Cardiac ventricle fibroblast (primary cell): ENCODE data around the gene CRYM. TPM values are rescaled to one million over a fixed set of nuclear protein-coding genes. Genes with fewer than 3 reads are reported as not detected.

Experiments
- total RNA-seq: library from RNA; depleted of rRNA; stranded (reverse); fragments of >200 nt; gene quantifications from 2 replicates; pipeline ENCODE4 v1.2.3, GENCODE V29; 2015

CRYM gene
- 1.4 and 1.8 TPM in 2 replicates for total RNA-seq

GRCh38 chr16:21277927-21278706 is at the start of gene CRYM:
Gene CRYM (minus strand): TSS chr16:21278290. CDS start chr16:21278251, 39 bp downstream.

GRCh38 chr16:21233521-21234150 is 44.5 kb downstream of the CRYM start, which contains the start of gene ANKS4B:
Gene ANKS4B (plus strand): TSS chr16:21233699. CDS start chr16:21233738, 39 bp downstream.

GRCh38 chr16:21211486-21211885 is 66.6 kb downstream of the CRYM start, which contains the start of gene ZP2:
Gene ZP2 (minus strand): TSS chr16:21211574. CDS start chr16:21211547, 27 bp downstream.

Other genes with a start within 250 kb of the CRYM start
- not detected in 2 replicates for gene DNAH3, start 127.4 kb downstream of the CRYM start, total RNA-seq
- 37.9 and 50.0 TPM in 2 replicates for gene LDAF1, start 119.6 kb downstream of the CRYM start, total RNA-seq
- not detected in 2 replicates for gene ZP2, start 66.7 kb downstream of the CRYM start, total RNA-seq
- not detected in 2 replicates for gene ANKS4B, start 44.6 kb downstream of the CRYM start, total RNA-seq